Choroid plexus epithelial cell (primary cell): Measurements from ENCODE around the gene SPATA16.

Source experiments
- DNase-seq: peaks from one replicate; pipeline ENCODE4 v3.0.0-alpha.2; 2010; ENCODE audit warnings: low read depth
- H3K4me3 ChIP-seq: 2 replicates; pipeline ENCODE4 v1.5.1; 2011; ENCODE audit warnings: low read depth, mild to moderate bottlenecking, control low read depth, low read length, moderate library complexity
- TF ChIP-seq, protein P1 (sequence below): conservative IDR thresholded peaks from 2 replicates; pipeline ENCODE4 v1.5.1; 2011; ENCODE audit warnings: low read depth, mild to moderate bottlenecking, control low read depth, inconsistent platforms, low read length, moderate library complexity

The SPATA16 gene

DNA sequence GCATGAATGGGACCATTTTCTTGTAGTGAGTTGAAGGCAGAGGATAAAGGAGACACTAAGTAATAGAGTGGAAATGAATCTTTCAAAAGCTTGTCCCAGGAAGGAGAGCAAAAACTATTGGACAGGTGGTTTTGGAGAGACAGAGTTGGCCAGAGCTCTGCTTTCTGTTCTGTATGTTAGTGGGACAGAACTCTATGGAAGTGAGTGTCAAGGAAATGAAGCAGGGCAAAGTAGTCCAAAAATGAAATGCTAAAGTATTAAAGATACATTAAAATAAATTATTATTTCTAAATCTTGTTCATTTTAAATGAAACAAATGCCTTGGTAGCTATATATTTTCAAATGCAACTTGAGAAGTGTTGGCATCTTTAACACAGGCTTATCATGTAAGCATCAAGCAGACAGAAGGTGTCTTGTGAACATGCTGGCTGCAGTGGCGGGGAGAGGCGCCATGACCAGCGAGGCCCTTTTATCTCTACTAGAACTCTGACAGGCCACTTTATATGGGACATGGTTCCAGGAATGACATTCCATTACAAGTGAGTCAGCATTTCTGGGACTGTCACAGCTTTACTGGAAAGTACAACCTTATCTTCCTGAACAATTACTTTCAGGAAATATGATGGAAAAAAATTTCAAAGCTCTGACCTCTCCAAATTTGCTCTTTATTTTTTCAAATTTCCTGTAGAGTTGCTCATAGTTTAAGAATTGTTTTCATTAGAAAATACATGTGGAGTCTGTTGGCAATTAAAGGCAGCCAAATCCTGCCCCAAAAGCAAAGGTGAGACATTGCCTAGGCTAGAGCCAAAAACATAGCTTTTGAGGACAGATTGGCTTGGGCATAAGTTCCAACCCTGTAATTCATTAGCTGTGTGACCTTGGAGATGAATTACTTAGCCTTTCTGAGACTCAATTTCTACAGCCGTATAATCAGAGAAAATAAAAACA is 284.0 kb downstream of the SPATA16 start:
- DNase-seq: no peak
- no peak overlapping the region for H3K4me3 ChIP-seq
- TF ChIP-seq, protein P1, sequence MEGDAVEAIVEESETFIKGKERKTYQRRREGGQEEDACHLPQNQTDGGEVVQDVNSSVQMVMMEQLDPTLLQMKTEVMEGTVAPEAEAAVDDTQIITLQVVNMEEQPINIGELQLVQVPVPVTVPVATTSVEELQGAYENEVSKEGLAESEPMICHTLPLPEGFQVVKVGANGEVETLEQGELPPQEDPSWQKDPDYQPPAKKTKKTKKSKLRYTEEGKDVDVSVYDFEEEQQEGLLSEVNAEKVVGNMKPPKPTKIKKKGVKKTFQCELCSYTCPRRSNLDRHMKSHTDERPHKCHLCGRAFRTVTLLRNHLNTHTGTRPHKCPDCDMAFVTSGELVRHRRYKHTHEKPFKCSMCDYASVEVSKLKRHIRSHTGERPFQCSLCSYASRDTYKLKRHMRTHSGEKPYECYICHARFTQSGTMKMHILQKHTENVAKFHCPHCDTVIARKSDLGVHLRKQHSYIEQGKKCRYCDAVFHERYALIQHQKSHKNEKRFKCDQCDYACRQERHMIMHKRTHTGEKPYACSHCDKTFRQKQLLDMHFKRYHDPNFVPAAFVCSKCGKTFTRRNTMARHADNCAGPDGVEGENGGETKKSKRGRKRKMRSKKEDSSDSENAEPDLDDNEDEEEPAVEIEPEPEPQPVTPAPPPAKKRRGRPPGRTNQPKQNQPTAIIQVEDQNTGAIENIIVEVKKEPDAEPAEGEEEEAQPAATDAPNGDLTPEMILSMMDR: no peak

GRCh38 chr3:172855037-172855436 is 286.0 kb downstream of the SPATA16 start:
- DNase-seq: no peak
- no peak overlapping the region for H3K4me3 ChIP-seq
- TF ChIP-seq, protein P1: no peak

DNA sequence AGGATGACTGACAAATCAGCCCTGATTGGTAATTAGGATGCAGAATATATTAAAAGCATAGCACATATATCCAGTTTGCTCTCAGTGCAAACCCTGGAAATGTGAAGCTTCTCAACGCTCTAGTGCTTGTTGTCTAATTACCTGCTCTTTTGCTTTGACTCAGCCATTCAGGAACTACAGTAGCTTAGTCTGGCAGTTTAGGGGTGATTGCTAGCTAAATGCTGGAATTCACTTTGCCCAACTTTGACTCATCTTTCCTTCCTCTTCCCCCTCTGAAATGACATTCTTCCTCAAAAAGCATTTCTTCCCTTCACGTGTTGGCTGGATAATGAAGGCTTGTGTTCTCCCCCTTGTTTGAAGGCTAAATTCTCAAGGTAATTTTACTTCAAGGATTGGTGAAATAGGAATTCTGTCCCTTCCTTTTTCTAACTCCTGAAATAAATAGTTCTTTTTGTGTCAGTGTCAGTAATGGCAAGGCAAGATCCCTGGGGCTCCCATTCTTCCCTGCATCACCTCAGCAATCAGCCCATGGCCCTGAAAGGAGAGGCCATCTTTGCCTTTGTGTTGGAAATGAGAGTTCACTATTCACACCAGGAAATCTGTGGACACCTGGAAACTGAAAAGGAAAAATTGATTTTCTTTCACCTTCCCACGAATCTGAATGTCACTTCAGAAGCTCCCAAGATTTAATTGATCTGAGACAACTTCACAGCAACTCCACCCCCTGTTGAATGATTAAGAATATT is 286.9 kb downstream of the SPATA16 start:
- no peak for DNase-seq
- H3K4me3 ChIP-seq: no peak overlapping the region
- TF ChIP-seq, protein P1: no peak

- no peak for DNase-seq
- TF ChIP-seq, protein P1: no peak
- H3K4me3 ChIP-seq: no peak overlapping the region
Measured at GRCh38 chr3:172853005-172853404, 288.0 kb downstream of the SPATA16 start.

- TF ChIP-seq, protein P1: no peak
- peak; percentile 78 for DNase-seq
- no peak overlapping the region for H3K4me3 ChIP-seq
Measured at GRCh38 chr3:172848910-172849309, 292.1 kb downstream of the SPATA16 start.

- DNase-seq: no peak
- TF ChIP-seq, protein P1: no peak
- H3K4me3 ChIP-seq: no peak overlapping the region
Measured at GRCh38 chr3:172847292-172847691, 293.7 kb downstream of the SPATA16 start.
